BE2C (cell line): Measurements from ENCODE around the gene WDR49.

ENCODE experiments used
- DNase-seq: peaks from one replicate; pipeline ENCODE4 v3.0.0-alpha.2; 2020
- H3K27me3 ChIP-seq: fragments of 250-450 bp; sonication (Bioruptor Pico); 2 replicates; pipeline ENCODE4 v1.5.1; 2020; ENCODE audit warnings: mild to moderate bottlenecking
- H3K36me3 ChIP-seq: fragments of 250-450 bp; sonication (Bioruptor Pico); 2 replicates; pipeline ENCODE4 v1.5.1; 2020; ENCODE audit warnings: mild to moderate bottlenecking
- H3K4me1 ChIP-seq: fragments of 250-450 bp; sonication (Bioruptor Pico); 2 replicates; pipeline ENCODE4 v1.5.1; 2020
- H3K4me3 ChIP-seq: 2 replicates; pipeline ENCODE4 v1.5.1; 2011; ENCODE audit warnings: low read depth, low read length
- H3K9me3 ChIP-seq: fragments of 250-450 bp; sonication (Bioruptor Pico); 2 replicates; pipeline ENCODE4 v1.5.1; 2020
- TF ChIP-seq, protein P1 (sequence below): IDR thresholded peaks from 2 replicates; pipeline ENCODE4 v1.5.1; 2012; ENCODE audit warnings: mild to moderate bottlenecking, low read depth, low read length

WDR49 gene

GRCh38 chr3:167684388-167684993, 30.7 kb upstream of the WDR49 start:
- TF ChIP-seq, protein P1, sequence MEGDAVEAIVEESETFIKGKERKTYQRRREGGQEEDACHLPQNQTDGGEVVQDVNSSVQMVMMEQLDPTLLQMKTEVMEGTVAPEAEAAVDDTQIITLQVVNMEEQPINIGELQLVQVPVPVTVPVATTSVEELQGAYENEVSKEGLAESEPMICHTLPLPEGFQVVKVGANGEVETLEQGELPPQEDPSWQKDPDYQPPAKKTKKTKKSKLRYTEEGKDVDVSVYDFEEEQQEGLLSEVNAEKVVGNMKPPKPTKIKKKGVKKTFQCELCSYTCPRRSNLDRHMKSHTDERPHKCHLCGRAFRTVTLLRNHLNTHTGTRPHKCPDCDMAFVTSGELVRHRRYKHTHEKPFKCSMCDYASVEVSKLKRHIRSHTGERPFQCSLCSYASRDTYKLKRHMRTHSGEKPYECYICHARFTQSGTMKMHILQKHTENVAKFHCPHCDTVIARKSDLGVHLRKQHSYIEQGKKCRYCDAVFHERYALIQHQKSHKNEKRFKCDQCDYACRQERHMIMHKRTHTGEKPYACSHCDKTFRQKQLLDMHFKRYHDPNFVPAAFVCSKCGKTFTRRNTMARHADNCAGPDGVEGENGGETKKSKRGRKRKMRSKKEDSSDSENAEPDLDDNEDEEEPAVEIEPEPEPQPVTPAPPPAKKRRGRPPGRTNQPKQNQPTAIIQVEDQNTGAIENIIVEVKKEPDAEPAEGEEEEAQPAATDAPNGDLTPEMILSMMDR: peak; percentile 67
- H3K36me3 ChIP-seq: no peaks in the 10 kb centered on the region; the same call in 1 of the 2 replicates
- DNase-seq: peak; percentile 57

DNA sequence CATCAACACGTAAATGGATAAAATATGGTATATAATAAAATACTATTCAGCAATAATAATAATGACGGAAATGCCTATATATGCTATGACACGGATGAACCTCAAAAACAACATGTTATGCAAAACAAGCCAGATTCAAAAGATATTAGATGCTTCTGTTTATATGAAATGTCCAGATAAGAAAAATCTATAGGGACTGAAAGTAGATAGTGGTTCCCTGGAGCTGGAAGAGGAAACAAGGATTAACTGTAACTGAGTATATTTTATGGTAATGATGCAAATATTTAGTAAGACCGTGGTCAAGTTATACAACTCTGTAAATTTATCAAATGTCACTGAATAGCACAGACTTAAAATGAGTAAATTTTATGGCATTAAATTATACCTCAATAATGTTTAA, 25.8 kb upstream of the WDR49 start:
- Histone ChIP-seq H3K4me1 (no peaks in the 10 kb centered on the region), H3K27me3 (no peaks in the 10 kb centered on the region), H3K36me3 (peaks cover 4% of the 10 kb centered on the region), H3K4me3 (no peak overlapping the region), H3K9me3 (no peaks in the 10 kb centered on the region)
- TF ChIP-seq, protein P1: no peak
- no peak for DNase-seq

More at GRCh38 chr3:167684388-167684993, 30.7 kb upstream of the WDR49 start:
- Histone ChIP-seq H3K27me3 (no peaks in the 10 kb centered on the region), H3K4me3 (no peak overlapping the region), H3K9me3 (no peaks in the 10 kb centered on the region), H3K4me1 (no peaks in the 10 kb centered on the region)

GRCh38 chr3:167675848-167676247, 22.1 kb upstream of the WDR49 start:
- DNase-seq: no peak
- H3K4me3 ChIP-seq: no peak overlapping the region
- H3K36me3 ChIP-seq: peaks cover 4% of the 10 kb centered on the region
- no peaks in the 10 kb centered on the region for H3K4me1 ChIP-seq
- H3K9me3 ChIP-seq: no peaks in the 10 kb centered on the region
- TF ChIP-seq, protein P1: no peak
- H3K27me3 ChIP-seq: no peaks in the 10 kb centered on the region

DNA sequence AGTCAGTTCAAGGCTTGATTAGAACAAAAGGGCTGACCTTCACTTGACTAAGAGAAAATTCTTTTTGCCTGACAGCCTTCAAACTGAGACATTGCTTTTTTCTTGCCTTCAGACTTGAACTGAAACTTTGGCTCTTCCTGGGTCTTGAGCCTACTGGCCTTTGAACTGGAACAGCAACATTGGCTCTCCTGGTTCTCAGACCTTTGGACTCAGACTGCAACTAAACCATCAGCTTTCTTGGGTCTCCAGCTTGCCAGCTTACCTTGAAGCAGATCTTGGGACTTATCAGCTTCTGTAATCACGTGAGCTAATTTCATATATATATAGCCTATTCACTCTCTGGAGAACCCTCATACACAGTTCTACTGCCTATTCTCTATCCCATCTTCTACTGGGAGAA, 19.5 kb upstream of the WDR49 start:
- H3K27me3 ChIP-seq: no peaks in the 10 kb centered on the region
- peaks cover 4% of the 10 kb centered on the region for H3K36me3 ChIP-seq
- no peaks in the 10 kb centered on the region for H3K9me3 ChIP-seq
- no peak for DNase-seq
- H3K4me3 ChIP-seq: no peak overlapping the region
- TF ChIP-seq, protein P1: no peak
- H3K4me1 ChIP-seq: no peaks in the 10 kb centered on the region; the same call in 1 of the 2 replicates

- H3K36me3 ChIP-seq: peaks cover 4% of the 10 kb centered on the region
- no peak for DNase-seq
- no peaks in the 10 kb centered on the region for H3K27me3 ChIP-seq
- TF ChIP-seq, protein P1: no peak
- no peak overlapping the region for H3K4me3 ChIP-seq
- H3K4me1 ChIP-seq: no peaks in the 10 kb centered on the region; the same call in 1 of the 2 replicates
- no peaks in the 10 kb centered on the region for H3K9me3 ChIP-seq
These were observed 18.2 kb upstream of the WDR49 start for GRCh38 chr3:167671878-167672427.

- DNase-seq: no peak
- TF ChIP-seq, protein P1: no peak
- Histone ChIP-seq H3K4me1 (no peaks in the 10 kb centered on the region; the same call in 1 of the 2 replicates), H3K4me3 (no peak overlapping the region), H3K27me3 (no peaks in the 10 kb centered on the region), H3K36me3 (no peaks in the 10 kb centered on the region), H3K9me3 (no peaks in the 10 kb centered on the region)
These were observed 16.0 kb upstream of the WDR49 start for GRCh38 chr3:167669699-167670098.
